ENCODE measurements around the gene DLG2. TPM values are rescaled to one million over a fixed set of nuclear protein-coding genes. Genes with fewer than 3 reads are reported as not detected.

DLG2 gene
- total and polyA plus RNA-seq, 7 donors = 0.60 to 25.8 (median 9.7) TPM; not detected in 1

- Histone ChIP-seq H3K4me1 (no peaks in the 10 kb centered on the region), H3K27me3 (no peaks in the 10 kb centered on the region), H3K4me3 (no peak overlapping the region), H3K9me3 (no peaks in the 10 kb centered on the region), H3K27ac (no peak overlapping the region), H3K36me3 (no peaks in the 10 kb centered on the region)
- WGBS, 2 donors = 96 to 100% methylated on average over 1 of the region's 1 CpG
- intact Hi-C loops (cut with DNase I) = no loop called here
- DNase-seq = no peak
- TF ChIP-seq POLR2AphosphoS5 (IDR thresholded peaks at IDR 0.05) (no peak), EP300 (IDR thresholded peaks at IDR 0.05) (no peak), POLR2A (IDR thresholded peaks at IDR 0.05) (no peak)
Measured at GRCh38 chr11:85575388-85575787, 51.8 kb downstream of the DLG2 start.

GRCh38 chr11:85572056-85572455, 55.1 kb downstream of the DLG2 start:
- 75 to 81% methylated on average over 2 of the region's 2 CpGs for WGBS, 2 donors
- Histone ChIP-seq H3K9me3 (no peaks in the 10 kb centered on the region), H3K27me3 (no peaks in the 10 kb centered on the region), H3K27ac (no peak overlapping the region), H3K36me3 (no peaks in the 10 kb centered on the region), H3K4me3 (no peak overlapping the region), H3K4me1 (no peaks in the 10 kb centered on the region)
- TF ChIP-seq EP300 (IDR thresholded peaks at IDR 0.05) = no peak
- TF ChIP-seq POLR2A (IDR thresholded peaks at IDR 0.05) = no peak
- no peak for TF ChIP-seq CTCF (IDR thresholded peaks at IDR 0.05)
- no peak for TF ChIP-seq POLR2AphosphoS5 (IDR thresholded peaks at IDR 0.05)
- DNase-seq = no peak
- intact Hi-C loops (cut with DNase I) = no loop called here

GRCh38 chr11:85569525-85569924, 57.6 kb downstream of the DLG2 start:
- no peak for TF ChIP-seq CTCF (IDR thresholded peaks at IDR 0.05)
- TF ChIP-seq EP300 (IDR thresholded peaks at IDR 0.05) = no peak
- TF ChIP-seq POLR2AphosphoS5 (IDR thresholded peaks at IDR 0.05) = no peak
- TF ChIP-seq POLR2A (IDR thresholded peaks at IDR 0.05) = no peak
- intact Hi-C loops (cut with DNase I) = no loop called here
- no peak overlapping the region for H3K27ac ChIP-seq
- no peak overlapping the region for H3K4me3 ChIP-seq
- no peaks in the 10 kb centered on the region for H3K4me1 ChIP-seq
- H3K36me3 ChIP-seq = no peaks in the 10 kb centered on the region
- 91 to 93% methylated on average over 4 of the region's 4 CpGs for WGBS, 2 donors
- H3K9me3 ChIP-seq = no peaks in the 10 kb centered on the region
- no peak for DNase-seq
- H3K27me3 ChIP-seq = no peaks in the 10 kb centered on the region

GRCh38 chr11:85558411-85558810, 68.7 kb downstream of the DLG2 start:
- no peak overlapping the region for H3K4me3 ChIP-seq
- H3K27me3 ChIP-seq = no peaks in the 10 kb centered on the region
- 86 to 92% methylated on average over 2 of the region's 2 CpGs for WGBS, 2 donors
- no peak overlapping the region for H3K27ac ChIP-seq
- no peaks in the 10 kb centered on the region for H3K4me1 ChIP-seq
- peaks cover 0 to 7% (median 0%) of the 10 kb centered on the region in 4 donors for H3K9me3 ChIP-seq
- TF ChIP-seq POLR2A (IDR thresholded peaks at IDR 0.05) = no peak
- TF ChIP-seq EP300 (IDR thresholded peaks at IDR 0.05) = no peak
- no peak for TF ChIP-seq CTCF (IDR thresholded peaks at IDR 0.05)
- TF ChIP-seq POLR2AphosphoS5 (IDR thresholded peaks at IDR 0.05) = no peak
- intact Hi-C loops (cut with DNase I) = no loop called here
- DNase-seq = no peak
- no peaks in the 10 kb centered on the region for H3K36me3 ChIP-seq

GRCh38 chr11:85551881-85552280, 75.3 kb downstream of the DLG2 start:
- no peak for DNase-seq
- Histone ChIP-seq H3K9me3 (no peaks in the 10 kb centered on the region), H3K27me3 (no peaks in the 10 kb centered on the region), H3K27ac (no peak overlapping the region), H3K4me3 (no peak overlapping the region), H3K4me1 (no peaks in the 10 kb centered on the region), H3K36me3 (no peaks in the 10 kb centered on the region)
- WGBS, 2 donors = 74 to 78% methylated on average over 1 of the region's 1 CpG
- TF ChIP-seq POLR2A (IDR thresholded peaks at IDR 0.05) = no peak
- no peak for TF ChIP-seq CTCF (IDR thresholded peaks at IDR 0.05)
- TF ChIP-seq EP300 (IDR thresholded peaks at IDR 0.05) = no peak
- TF ChIP-seq POLR2AphosphoS5 (IDR thresholded peaks at IDR 0.05) = no peak
- intact Hi-C loops (cut with DNase I) = no loop called here

Data from sigmoid colon (tissue), 7 donors.